Smooth muscle cell (in vitro differentiated cells): ENCODE measurements around the gene IRF3. TPM values are rescaled to one million over a fixed set of nuclear protein-coding genes. Genes with fewer than 3 reads are reported as not detected.

Source experiments
- DNase-seq: peaks from one replicate; lab custom pipeline; 2025; ENCODE audit not compliant: unreplicated experiment; lab: John Stamatoyannopoulos, UW
- H2AFZ ChIP-seq: fragments of 200-600 bp; sonication (generic); 2 replicates; pipeline ENCODE4 v1.6.0; 2016; ENCODE audit warnings: antibody characterized with exemption, low read depth, mild to moderate bottlenecking
- H3F3A ChIP-seq: fragments of 200-600 bp; sonication (generic); 2 replicates; pipeline ENCODE4 v1.6.0; 2017; ENCODE audit warnings: antibody characterized with exemption, low read depth
- H3K27ac ChIP-seq: fragments of 200-600 bp; sonication (generic); 2 replicates; pipeline ENCODE4 v1.5.1; 2016; ENCODE audit warnings: low read depth, mild to moderate bottlenecking
- H3K27me3 ChIP-seq: fragments of 200-600 bp; sonication (generic); 2 replicates; pipeline ENCODE4 v1.6.1; 2016; ENCODE audit warnings: low read depth, mild to moderate bottlenecking
- H3K36me3 ChIP-seq: fragments of 200-600 bp; sonication (generic); 2 replicates; pipeline ENCODE4 v1.5.1; 2016; ENCODE audit warnings: low read depth
- H3K4me1 ChIP-seq: fragments of 200-600 bp; sonication (generic); 2 replicates; pipeline ENCODE4 v1.5.1; 2016; ENCODE audit warnings: low read depth
- H3K4me2 ChIP-seq: fragments of 200-600 bp; sonication (generic); 2 replicates; pipeline ENCODE4 v1.6.0; 2016; ENCODE audit warnings: mild to moderate bottlenecking
- H3K4me3 ChIP-seq: fragments of 200-600 bp; sonication (generic); 2 replicates; pipeline ENCODE4 v1.5.1; 2016; ENCODE audit warnings: mild to moderate bottlenecking
- H3K79me2 ChIP-seq: fragments of 200-600 bp; sonication (generic); 2 replicates; pipeline ENCODE4 v1.6.0; 2016; ENCODE audit warnings: low read depth, mild to moderate bottlenecking
- H3K9ac ChIP-seq: fragments of 200-600 bp; sonication (generic); 2 replicates; pipeline ENCODE4 v1.6.0; 2016; ENCODE audit warnings: low read depth
- H3K9me3 ChIP-seq: fragments of 200-600 bp; sonication (generic); replicated peaks from 2 replicates; pipeline ENCODE4 v1.5.1; 2016; ENCODE audit warnings: low read depth
- H4K20me1 ChIP-seq: fragments of 200-600 bp; sonication (generic); 2 replicates; pipeline ENCODE4 v1.6.0; 2016; ENCODE audit warnings: low read depth
- WGBS: methylation state at CpG from one replicate; pipeline ENCODE4 v1.1.7; 2016; ENCODE audit warnings: low lambda C conversion rate; 5-methylcytosine and 5-hydroxymethylcytosine counted together
- polyA plus RNA-seq: library from polyadenylated mRNA; unstranded; fragments of >200 nt; fragmentation: Nextera tagmentation; extraction: Ambion mirVana; gene quantifications from 2 replicates; pipeline ENCODE4 v1.2.1, GENCODE V29; 2016
- total RNA-seq: library from RNA; depleted of rRNA; stranded (reverse); fragments of >200 nt; gene quantifications from 2 replicates; pipeline ENCODE4 v1.2.3, GENCODE V29; 2014
- TF ChIP-seq, protein P1 (sequence below): fragments of 200-600 bp; sonication (generic); IDR thresholded peaks from 2 replicates; pipeline ENCODE4 v1.5.1; 2017; ENCODE audit warnings: borderline replicate concordance, mild to moderate bottlenecking, antibody characterized with exemption; ENCODE audit not compliant: insufficient read depth, poor library complexity, severe bottlenecking

IRF3 gene
- total and polyA plus RNA-seq, 2 experiments from 2014 or later, result 35.1 to 45.9 TPM

GRCh38 chr19:49687566-49688316, 22.1 kb upstream of the IRF3 start:
- no peaks in the 10 kb centered on the region for H3K27me3 ChIP-seq

GRCh38 chr19:49687150-49687549, 21.5 kb upstream of the IRF3 start:
- Histone ChIP-seq H3K9me3 (no peaks in the 10 kb centered on the region), H4K20me1 (peaks cover 36% of the 10 kb centered on the region), H3K4me2 (no peak overlapping the region), H3K27ac (no peak overlapping the region), H3K4me3 (no peak overlapping the region), H3F3A (no peaks in the 10 kb centered on the region), H3K36me3 (no peaks in the 10 kb centered on the region), H3K79me2 (peaks cover 6% of the 10 kb centered on the region), H3K9ac (no peak overlapping the region), H2AFZ (no peak overlapping the region), H3K27me3 (no peaks in the 10 kb centered on the region), H3K4me1 (no peaks in the 10 kb centered on the region)
- DNase-seq, result no peak
- TF ChIP-seq, protein P1, sequence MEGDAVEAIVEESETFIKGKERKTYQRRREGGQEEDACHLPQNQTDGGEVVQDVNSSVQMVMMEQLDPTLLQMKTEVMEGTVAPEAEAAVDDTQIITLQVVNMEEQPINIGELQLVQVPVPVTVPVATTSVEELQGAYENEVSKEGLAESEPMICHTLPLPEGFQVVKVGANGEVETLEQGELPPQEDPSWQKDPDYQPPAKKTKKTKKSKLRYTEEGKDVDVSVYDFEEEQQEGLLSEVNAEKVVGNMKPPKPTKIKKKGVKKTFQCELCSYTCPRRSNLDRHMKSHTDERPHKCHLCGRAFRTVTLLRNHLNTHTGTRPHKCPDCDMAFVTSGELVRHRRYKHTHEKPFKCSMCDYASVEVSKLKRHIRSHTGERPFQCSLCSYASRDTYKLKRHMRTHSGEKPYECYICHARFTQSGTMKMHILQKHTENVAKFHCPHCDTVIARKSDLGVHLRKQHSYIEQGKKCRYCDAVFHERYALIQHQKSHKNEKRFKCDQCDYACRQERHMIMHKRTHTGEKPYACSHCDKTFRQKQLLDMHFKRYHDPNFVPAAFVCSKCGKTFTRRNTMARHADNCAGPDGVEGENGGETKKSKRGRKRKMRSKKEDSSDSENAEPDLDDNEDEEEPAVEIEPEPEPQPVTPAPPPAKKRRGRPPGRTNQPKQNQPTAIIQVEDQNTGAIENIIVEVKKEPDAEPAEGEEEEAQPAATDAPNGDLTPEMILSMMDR, result no peak
- WGBS, result 91% methylated on average over 12 of the region's 12 CpGs

More at GRCh38 chr19:49687566-49688316, 22.1 kb upstream of the IRF3 start:
- Histone ChIP-seq H3K79me2 (peaks cover 6% of the 10 kb centered on the region), H3K36me3 (no peaks in the 10 kb centered on the region), H3K4me1 (no peaks in the 10 kb centered on the region), H3K9ac (no peak overlapping the region), H3K4me3 (no peak overlapping the region), H4K20me1 (peaks cover 35% of the 10 kb centered on the region), H3K27ac (no peak overlapping the region), H2AFZ (no peak overlapping the region), H3K9me3 (no peaks in the 10 kb centered on the region), H3K4me2 (no peak overlapping the region), H3F3A (no peaks in the 10 kb centered on the region)
- no peak for DNase-seq
- TF ChIP-seq, protein P1, result no peak
- WGBS, result 83% methylated on average over 19 of the region's 26 CpGs

DNA sequence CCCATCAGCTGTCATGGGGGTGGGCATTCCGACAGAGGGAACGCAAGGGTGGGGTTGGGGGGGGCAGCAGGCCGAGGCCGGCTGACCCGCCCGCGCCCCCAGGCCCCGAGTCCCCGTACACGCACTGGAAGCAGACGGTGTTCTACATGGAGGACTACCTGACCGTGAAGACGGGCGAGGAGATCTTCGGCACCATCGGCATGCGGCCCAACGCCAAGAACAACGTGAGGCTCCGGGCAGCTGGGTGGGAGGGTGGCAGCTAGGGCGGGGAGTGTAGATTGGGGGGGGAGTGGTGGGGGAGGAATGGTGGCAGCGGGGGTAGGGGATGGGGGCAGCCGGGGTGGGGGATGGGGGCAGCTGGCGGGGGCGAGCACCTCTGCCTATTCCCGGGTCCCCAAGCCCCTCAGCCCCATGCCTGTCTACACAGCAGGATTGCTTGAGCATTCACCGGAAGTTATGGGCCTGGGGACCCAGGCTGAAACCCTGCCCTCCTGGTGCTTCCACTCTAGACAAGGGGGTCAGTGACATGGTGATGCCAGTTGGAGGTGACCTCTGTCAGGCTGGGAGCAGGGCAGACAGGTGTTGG, 20.9 kb upstream of the IRF3 start:
- Histone ChIP-seq H4K20me1 (peaks cover 41% of the 10 kb centered on the region), H3K27ac (no peak overlapping the region), H3K79me2 (peaks cover 10% of the 10 kb centered on the region), H3K4me3 (no peak overlapping the region), H3K27me3 (no peaks in the 10 kb centered on the region), H3K36me3 (no peaks in the 10 kb centered on the region), H3K9me3 (no peaks in the 10 kb centered on the region), H3K9ac (no peak overlapping the region), H3K4me2 (no peak overlapping the region), H3F3A (no peaks in the 10 kb centered on the region), H3K4me1 (no peaks in the 10 kb centered on the region), H2AFZ (no peak overlapping the region)
- no peak for DNase-seq
- TF ChIP-seq, protein P1, result no peak
- 93% methylated on average over 3 of the region's 27 CpGs for WGBS
